Suppressor macrophage treated with lipopolysaccharide for 1 hour (primary cell): ENCODE data around the gene SLC6A17.

ENCODE experiments used
- DNase-seq, 3 donors: peaks; one replicate each; pipeline ENCODE4 v3.0.0-alpha.2; 2020 to 2022

Gene SLC6A17

DNA sequence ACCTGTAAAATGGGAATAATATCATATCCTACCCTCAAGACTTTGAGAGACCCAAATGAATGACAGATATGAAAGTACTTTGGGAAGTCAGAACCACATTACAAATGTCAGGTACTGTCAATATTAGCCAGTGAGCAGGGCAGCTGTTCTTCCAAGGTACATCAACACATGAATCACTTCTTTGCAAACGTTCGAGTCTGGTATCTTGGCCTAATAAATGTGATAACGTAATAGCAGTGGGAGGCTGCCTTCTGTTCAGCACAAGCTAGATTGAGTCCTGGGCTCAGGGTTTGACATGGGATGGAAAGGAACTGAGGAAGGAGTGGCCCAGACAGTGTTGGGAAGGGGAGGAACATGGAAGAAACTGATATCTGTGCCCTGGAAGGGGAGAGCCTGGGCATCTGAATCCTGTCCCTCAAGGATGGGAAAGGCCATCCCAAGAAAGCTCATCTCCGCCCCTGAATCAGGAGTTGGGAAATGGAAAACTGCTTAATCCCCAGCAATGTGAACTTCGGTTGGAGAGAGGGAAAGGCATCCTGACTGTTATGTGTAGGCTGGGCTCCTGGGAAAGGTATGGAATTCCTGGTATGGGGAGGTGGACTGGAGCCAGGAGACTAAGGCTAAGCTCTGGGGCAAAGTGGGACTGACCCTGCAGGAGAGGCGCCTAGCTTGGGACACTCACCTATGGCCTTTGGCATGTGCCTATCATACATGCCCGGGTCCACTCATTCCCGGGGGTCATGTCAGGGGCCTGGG lies 74.1 kb downstream of the SLC6A17 start:
- DNase-seq, result no peak

DNA sequence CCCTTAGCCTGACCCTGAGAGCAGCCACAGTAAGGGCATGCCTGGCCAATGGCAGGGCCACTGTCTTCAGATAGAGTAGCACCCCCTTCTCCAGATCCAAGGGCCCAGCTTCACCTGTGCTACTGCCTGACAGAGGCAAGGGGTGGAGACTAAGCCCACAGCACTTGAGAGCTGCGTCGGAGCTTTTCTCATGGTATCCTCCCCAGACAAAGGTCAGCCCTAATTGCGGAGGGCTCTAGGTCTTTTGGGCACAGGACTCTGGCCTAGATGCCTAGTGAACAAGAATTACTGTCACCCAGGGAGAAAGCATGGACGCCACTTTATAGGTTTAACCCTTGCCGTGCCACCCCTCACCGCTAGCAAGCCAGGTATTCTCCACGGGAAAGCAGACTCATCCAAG lies 74.9 kb downstream of the SLC6A17 start:
- no peak for DNase-seq

DNA sequence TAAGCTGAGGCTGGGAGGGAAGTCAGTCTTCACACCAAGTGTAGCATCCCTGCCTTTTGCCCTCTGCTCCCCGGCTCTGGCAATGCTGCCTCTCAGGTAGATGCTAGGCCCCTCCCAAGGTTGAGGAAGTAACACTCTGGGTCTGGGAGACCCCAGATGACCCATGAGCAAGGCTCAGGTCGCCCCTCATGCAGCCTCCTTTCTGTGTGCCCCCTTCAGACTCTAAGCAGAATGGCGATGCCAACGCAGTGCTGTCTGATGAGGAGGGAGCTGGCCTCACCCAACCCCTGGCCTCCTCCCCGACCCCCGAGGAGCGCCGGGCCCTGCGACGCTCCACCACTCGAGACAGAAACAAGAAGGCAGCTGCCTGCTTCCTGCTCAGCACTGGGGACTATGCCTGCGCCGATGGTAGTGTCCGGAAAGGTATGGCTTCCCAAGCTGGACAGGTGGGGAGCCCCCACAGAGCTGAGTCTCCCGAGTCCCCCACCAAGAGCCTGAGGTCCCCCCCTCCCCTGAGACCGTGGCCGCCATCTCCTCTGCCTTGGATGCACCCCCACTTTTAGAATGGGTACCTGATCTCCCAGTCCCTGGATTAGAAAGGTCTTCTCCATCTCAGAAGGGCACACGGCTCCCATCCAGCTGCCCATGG lies 75.6 kb downstream of the SLC6A17 start:
- no peak for DNase-seq

DNA sequence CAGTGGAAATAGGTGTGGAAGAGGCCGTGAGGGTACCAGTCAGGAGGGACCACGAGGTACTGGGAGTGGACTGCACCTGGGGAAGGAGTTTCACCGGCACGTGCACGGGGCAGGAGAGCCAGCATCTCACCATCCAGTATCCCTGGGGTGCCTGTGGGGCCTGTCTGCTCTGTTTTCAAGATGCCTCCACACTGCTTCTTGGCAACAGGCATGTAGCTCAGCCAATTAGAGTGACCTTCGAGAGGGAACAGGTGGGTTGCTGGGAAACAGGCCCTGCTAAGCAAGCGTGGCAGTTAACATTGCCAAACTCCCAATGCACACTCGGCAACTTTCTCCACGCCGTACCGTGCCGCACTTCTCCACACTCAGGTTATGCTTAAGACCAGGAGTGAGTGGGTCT lies 77.5 kb downstream of the SLC6A17 start:
- no peak for DNase-seq

DNA sequence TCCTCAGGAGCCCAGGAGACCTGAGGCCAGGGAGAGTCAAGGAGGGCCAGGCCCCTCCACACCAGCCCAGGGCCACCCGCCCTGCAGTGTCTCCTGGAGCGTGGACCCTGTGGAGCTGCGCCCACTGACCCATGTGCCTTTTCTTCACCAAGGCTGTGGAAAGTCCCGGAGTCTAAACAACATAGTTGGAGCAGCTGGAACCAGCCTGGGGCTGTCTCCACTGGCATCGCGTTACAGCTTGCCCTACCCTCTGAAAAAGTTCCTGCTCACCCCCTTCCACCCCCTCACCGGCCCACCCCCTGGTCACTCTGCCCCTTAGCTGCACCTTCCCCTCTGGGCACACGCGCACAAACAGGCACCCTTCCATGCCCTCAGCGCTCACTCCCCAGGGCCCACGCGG lies 78.1 kb downstream of the SLC6A17 start:
- no peak for DNase-seq

DNA sequence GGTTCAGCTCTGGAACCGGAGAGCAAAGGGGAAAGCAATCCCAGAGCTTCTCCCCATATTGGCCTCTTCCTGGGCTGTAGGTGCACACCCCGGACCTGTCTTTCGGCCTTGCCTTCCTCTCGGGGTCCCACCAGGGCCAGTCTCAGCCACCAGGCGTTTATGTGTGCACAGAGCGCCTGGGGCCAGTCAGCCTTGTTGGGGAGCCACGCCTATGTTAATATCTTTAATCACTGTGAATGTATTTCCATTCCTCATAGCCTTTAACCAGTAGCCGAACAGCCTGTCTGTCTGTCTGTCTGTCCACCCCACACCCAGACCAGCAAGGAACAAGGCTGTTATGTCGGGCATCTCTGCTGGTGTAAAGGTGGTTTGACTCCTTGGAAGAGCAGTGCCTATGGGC lies 78.6 kb downstream of the SLC6A17 start:
- DNase-seq, result no peak

DNA sequence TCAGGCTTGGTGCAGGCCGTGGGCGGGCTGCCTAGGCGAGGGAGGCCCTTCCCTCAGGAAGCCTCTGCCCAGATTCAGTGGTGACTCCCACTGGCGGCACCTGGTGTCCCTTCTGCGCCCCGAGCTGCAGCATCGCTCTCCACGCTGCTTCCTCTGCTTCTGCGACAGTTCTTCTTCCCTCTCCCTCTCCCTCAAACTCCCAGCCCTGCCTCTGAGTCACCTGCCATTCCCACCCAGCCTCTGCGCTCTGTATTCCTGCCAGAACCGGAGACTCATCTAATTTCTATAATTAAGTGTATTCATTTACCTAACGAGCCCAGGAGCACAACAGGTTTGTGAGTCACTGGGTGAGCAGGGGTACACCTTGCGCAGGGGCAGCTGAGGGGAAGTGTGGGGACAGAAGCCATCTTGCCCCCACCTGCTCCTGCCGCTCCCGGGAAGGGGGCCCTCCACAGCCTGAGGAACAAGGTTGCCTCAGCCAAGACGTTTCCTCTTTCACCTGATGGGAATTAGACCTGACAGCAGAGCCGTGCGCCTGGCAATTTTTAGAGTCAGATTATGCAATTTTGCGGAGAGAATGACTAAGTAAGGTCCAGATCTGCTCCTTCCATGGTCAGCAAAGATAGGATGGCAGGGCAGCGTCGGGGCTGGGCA lies 79.2 kb downstream of the SLC6A17 start:
- DNase-seq, result peak in 1 of 3 donors; percentile 27

DNA sequence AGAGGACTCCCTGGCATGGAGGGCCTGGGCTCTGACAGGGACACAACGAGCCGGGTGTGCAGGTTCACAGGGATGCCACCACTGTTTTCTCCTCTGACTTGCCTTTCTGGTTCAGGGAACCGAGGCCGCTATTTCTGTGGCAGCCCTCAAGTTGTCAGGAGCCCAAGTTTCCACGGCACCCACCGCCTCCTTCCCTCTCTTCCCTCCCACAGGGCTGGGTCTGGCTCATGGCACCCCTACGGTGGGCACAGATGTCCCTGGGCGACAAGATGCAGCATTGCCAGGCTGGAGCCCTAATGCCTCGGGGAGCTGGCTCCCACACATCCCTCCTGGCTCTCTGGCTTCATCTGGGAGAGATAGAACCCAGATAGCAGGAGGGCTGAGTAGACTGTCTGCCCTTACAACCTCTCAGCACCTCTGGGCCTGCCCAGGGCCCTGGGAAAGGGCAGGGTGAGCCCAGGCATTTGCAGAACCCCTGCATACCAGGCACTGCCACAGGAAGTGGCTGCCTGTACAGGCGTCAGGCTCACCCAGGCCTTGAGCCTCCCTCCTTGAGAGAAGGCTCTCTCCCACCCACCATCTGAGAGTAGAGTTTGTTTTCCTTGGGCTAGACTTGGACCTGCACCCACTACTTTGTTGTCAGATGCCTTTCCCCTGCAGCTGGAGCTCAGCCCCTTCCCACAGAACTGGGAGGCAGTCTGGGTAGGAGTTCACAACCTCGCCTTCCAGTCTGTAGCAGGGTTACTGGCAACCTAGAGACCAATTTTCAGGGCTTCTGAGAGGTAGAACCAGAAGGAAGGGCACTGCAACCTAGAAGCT lies 80.3 kb downstream of the SLC6A17 start:
- DNase-seq, result no peak

DNA sequence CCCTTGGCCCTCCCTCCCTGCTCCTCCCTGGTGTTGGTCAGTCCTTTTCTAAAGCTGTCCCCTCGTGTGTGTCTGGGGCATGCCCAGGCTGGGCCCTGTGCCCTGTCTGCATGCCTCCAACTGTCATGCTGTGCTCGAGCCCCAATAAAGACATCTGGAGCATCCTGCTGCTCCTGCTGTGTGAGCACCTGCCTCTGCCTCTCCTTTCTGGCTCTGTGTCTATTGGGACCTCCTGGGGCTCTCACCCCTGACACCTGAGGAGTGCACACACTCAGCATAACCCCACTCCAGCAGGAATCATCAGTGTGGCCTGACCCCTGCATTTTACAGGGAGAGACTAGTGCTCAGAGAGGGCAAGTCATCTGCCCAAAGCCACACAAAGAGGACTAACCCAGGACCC lies 83.6 kb downstream of the SLC6A17 start:
- no peak for DNase-seq

DNA sequence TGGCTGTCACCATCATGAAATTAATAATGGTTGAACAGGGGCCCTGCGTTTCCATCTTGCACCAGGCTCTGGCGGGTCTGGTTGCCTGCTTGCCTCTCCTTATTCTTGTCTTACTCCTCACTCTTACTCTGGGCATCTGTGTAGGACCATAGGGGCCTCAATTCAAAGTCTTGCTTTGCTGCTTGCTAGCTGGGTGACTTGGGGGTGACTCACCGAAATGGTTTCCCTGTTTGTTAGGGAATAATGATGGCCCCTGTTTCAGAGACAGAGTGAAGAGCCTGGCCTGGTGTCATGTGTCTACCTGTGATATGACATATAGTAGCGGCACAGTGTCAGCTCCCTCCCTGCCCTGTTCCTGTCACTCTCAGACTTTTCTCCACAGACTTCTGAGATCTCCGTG lies 84.4 kb downstream of the SLC6A17 start:
- DNase-seq, result no peak

DNA sequence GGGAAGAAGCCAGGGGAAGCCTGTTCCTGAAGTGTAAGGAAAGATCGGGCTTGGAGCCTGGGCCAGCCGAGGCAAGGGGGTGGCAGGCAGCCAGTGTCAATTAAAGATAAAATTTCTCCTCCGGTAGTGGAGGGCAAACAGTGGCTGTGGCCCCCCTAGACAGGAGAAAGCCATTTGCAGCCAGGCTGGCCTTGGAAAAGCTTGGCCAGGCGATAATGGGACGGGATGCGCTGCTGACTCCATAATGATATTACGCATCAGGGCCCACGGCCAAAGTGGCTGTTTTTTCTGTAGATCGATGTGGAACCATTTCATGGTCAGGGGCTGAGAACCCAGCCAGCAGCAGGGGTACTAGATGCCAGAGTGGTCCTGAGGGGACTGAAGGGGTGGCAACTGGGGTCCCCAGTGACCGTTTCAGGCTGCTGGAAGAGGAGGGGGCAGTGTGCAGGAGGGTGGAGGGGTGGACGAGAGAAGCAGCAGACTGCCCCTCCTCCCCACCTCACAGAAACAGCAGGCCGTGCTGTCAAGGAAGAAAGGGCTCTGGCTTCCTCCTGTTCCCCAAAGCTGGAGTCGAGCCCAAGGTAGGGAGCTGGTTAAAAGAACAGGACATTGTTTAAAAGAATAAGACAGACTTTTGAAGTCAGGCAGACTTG lies 85.0 kb downstream of the SLC6A17 start:
- no peak for DNase-seq

DNA sequence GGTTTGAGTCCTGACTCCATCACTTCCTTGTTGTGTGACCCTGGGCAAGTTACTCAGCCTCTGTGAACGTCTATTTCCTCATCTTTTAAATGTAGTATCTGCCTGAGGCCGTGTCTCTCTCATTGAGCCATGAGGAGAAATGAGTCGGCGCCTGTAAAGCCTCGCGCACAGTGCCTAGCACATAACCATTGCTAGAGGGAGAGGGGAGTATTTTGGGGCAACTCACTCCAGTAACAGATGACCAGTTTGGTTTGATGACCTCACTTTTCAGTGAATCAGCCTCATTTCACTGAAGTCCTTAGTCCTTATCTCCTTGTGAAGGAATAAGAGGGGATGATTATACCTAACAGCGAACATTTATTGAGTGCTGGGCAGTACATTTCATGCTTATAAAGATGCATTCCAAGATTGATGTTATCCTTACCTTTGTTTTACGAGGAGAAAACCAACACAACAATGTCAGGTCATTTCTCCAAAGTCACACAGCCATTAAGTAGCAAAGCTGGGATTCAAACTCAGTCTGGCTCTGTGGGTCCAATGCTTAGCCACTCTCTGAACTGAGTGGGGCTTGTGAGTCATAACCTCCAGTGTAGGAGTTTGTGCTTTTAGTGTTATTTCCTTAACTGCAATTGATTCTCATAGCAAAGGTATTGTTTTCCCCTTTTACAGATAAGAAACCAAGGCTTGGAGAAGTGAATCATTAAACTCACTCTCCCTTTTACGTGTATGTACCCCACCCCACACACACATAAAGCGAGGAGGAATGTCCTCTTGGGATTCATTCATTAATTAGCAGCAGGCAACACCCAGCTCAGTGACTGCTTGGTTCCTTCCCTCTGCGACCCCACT lies 85.8 kb downstream of the SLC6A17 start:
- peak; percentile 86 to 92 (median 90) for DNase-seq

DNA sequence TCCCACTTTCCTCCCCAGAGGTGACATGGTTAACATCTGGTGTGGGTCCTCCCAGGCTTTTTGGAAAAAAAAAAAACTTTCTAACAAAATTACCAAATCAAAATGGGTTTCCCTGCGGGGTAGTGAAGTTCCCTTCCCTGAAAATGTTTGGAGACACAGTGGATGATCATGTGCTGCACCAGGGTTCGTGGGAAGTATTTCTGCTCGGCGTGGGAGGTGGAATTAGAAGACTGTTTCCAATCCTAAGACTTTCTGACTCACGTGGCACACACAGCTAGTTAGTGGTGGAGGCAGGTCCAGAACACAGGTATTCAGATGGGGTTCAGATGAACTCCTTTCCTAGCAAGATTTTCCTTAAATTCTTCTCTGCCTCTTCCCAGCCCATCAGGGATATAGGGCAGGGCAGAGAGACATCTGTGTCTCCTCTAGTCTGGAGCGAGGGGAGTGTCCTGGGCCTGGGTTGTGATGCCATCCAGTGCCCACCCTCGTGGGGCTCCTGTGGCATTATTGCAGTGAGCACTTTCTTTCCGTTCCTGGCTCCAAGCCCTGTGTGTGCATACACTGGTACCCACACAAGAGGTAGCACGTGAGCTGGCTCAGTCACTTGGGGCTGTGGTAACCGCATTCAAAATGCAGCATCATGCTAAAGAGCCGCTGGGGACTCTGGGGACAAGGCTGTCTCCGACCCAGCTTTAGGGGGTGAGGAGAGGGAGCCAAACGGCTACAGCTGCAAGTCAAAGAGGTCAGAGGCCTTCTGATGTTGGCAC lies 87.3 kb downstream of the SLC6A17 start:
- peak; percentile 70 to 75 (median 71) for DNase-seq

DNA sequence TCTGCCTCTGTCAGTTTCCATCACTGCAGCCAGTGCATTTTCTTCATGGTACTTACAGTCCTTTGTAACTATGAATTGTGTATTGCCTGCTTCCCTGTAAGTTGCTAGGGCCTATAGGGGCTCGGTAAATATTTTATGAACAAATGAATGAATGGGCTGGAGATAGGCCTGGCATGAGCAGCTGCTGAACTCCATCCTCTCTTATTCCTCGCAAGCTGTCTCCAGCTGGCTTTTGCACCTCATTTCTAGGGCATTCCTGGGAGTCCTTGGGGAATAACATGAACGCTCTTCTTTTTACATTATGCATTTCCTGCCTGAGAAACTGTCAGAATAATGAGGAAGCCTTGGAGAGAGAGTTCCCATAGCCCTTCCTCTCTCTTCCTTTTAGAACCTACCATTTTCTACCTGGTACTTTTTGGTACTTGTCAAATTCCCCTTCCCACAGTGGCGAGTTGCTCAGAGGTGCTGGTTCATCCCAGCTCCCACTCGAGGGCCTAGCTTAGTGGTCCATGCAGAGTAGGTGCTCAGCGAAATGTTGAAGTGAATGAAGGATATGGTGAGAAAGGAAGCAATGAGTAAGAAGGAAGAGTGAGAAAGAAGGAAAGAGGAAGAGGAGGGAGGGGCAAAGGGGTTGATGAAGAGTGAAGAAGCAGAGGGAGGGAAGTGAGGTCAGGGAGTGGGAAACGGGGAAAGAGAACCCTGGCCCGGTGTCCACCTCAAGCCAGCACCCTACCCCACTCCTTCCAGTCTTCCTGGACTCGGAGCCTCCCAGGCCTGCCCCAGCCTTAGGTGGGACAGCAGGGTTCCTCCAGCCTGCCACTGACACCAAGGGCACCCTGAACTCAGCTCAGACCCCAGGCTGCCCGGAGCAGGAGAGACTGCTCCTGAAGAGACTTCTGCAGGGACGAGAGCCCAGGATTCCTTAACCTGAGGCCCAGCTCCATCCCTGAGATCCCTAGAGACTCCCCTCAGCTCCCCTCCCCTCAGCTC lies 89.4 kb downstream of the SLC6A17 start:
- DNase-seq, result peak; percentile 15 to 25 (median 22)

DNA sequence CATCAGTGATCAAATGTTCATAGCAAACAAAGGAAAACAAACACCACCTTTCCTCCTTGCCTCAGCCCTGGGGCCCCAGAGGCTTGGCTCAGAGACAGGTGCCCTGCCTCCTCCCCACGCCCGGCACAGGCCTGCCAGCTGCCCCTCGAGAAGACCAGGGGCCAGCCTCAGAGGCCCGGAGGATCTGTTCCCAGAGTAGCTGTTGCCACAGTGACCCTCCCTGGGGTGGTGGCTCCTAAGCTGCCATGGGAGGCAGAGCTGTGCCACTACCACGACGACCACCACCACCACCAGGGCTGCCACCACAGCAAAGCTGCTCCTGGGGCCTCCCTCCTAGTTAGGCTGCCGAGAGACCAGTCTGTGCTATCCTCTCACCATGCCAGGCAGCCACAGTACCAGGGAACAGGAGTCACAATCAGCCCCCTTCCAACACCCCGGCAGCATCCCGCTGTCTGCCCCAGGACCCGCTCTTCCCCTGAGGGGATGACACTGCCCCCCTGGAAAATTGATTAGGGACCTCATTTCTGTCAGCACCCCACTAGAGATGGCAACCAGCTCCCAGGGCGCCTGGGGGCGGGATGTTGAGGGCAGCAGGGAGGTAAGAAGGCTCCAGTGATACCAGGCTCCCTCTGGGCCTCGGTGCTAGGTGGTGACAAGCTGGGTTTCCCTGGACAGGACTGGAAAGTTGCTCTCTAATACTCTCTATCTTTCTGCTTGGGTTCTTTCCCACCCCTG lies 90.3 kb downstream of the SLC6A17 start:
- no peak for DNase-seq

DNA sequence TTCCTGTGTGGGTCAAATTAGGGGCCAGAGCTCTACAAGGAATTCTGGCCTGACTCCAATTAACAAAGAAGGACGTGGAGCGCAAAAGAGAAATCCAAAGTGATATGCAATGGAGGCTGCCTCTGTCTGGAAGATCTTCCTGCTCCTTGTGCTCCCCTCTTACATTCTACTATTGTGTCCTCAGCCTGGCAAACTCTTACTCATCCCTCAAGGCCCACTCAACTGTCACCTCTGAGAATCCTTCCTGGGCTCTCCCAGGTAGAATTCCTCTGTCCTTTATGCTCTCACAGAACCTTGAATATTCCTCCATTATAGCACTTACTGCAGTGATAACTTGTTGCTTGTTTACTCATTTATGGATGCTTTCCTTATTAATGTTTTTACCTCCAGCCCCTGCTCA lies 91.2 kb downstream of the SLC6A17 start:
- no peak for DNase-seq

DNA sequence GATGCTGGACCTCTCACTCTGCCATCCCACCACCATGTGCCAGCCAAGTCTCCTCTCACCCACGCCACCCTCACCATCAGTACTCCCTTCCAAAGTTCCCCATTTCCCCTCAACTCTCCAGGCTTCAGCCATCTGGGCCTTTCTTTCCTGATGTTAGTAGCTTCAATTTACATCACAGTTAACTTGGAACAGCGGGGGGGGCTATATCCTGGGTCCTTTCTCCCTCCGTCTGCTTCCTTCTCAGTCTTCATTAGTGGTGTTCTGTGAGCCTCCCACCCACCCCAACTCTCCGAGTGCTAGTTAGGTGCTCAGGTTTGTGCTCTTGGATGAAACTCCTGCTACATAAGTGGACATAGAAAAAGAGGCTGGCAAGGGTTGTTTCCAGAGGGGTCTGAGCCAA lies 91.8 kb downstream of the SLC6A17 start:
- no peak for DNase-seq

DNA sequence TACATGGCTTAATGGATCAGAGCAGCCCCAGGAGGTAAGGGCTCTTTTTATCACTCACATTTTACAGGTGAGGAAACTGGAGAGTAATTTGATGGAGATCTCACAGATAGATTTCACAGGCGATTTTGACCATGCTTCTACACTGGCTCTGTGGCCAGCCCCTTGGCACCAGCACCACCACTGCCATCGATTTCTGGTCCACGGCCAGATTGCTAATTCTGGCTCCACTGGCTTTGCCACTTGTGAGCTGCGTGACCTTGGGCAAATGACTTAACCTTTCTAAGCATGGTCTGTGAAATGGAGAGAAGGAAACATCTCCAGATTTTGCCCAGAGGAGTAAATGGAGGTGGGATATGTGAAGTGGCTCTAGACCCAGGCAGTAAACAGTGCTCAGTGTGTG lies 92.4 kb downstream of the SLC6A17 start:
- no peak for DNase-seq

DNA sequence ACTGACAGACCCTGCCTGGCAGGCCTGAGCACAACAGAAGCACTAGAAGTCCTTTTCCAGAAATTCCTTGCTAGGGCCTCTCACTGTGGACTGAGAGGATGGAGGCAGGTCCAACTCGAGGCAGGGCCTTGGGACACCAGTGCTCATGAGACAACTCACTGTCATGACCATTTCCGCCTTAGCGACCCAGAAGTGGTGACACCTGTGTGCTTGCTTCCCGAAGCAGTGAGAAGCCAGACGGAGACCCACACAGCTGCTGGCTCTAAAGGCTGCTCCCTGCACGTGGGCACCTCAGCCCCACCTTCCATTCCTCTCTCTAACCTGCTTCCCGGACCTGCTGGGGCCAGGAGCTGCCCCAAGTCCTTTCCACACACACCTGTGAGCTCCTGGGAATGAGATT lies 92.9 kb downstream of the SLC6A17 start:
- no peak for DNase-seq
